ENCODE data around the gene TBL1X. TPM values are rescaled to one million over a fixed set of nuclear protein-coding genes. Genes with fewer than 3 reads are reported as not detected.

Gene TBL1X
- total and polyA plus RNA-seq, 7 donors, result 2.0 to 17.6 (median 7.8) TPM

DNA sequence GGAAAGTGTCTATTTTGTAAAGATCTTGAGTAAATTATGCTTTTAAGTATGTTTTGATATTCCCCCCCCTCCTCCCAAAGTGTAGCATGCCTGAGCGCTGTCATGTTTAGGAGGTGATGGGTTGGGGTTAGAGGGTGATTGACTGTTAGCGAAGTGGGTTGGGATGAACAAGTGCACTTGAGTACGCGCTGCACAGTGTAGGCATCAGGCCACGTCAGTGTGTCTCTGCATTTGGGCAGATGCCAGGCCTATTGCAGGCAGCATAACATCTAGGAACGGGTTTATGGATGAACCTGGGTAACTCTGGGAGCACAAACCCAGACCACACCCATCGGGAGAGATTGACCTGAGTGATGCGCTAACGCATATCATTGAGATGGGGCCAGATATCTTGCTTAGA, 111.2 kb downstream of the TBL1X start:
- Histone ChIP-seq H3K4me1 (no peaks in the 10 kb centered on the region), H3K27me3 (ENCODE audit: insufficient read depth in 3 of 3, low read length in 2 of 3) (no peaks in the 10 kb centered on the region), H3K4me3 (no peak overlapping the region), H3K27ac (no peak overlapping the region), H3K36me3 (ENCODE audit: insufficient read depth in 1 of 2, low read depth in 1 of 2) (no peaks in the 10 kb centered on the region), H3K9me3 (no peaks in the 10 kb centered on the region)
- TF ChIP-seq CTCF (IDR thresholded peaks at IDR 0.05), result no peak
- 89 to 97% (median 92%) methylated on average over 9 of the region's 9 CpGs for WGBS, 3 donors
- ATAC-seq, result no peak
- DNase-seq, result no peak
- intact Hi-C loops (cut with DNase I), result no loop called here

- H3K4me3 ChIP-seq, result no peak overlapping the region
- 89 to 91% (median 90%) methylated on average over 9 of the region's 9 CpGs for WGBS, 3 donors
- intact Hi-C loops (cut with DNase I), result no loop called here
- DNase-seq (no peak), ATAC-seq (no peak)
- no peaks in the 10 kb centered on the region for H3K4me1 ChIP-seq
- no peaks in the 10 kb centered on the region for H3K27me3 ChIP-seq (ENCODE audit: insufficient read depth in 3 of 3, low read length in 2 of 3)
- no peak overlapping the region for H3K27ac ChIP-seq
- no peaks in the 10 kb centered on the region for H3K36me3 ChIP-seq (ENCODE audit: insufficient read depth in 1 of 2, low read depth in 1 of 2)
- no peaks in the 10 kb centered on the region for H3K9me3 ChIP-seq
- no peak for TF ChIP-seq CTCF (IDR thresholded peaks at IDR 0.05)
Observed at GRCh38 chrX:9577555-9577954, 112.7 kb downstream of the TBL1X start.

DNA sequence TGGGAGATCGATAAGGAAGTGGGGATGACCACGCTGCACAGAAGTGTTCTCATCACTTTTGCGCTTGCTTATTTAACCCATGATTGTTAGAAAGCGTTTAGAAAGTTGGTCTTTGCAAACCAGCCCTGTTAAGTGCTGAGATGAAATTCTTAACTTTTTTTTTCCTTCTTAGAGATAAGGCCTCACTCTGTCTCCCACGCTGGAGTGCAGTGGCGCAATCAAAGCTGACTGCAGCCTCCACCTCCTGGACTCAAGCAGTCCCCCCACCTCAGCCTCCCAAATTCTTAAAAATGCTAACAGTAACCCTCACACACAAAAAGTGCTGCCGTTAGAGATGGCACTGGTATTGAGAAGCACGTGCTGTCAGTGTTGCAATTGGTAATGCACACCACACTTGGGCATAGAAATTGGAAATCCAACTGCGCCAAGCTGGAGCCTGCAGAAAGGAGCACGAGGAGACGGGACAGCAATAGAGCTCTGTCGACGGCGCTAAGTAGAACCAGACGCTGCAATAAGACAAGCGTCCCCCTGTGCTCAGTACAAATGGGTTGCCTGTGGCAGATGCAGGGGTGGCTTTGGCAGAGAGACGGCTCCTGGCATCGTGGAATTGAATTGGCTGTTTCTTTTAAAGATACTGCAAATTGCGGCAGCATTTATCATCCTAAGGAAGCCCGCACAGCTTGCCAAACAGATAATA, 113.4 kb downstream of the TBL1X start:
- WGBS, 3 donors, result 70 to 77% (median 70%) methylated on average over 20 of the region's 20 CpGs
- no peaks in the 10 kb centered on the region for H3K36me3 ChIP-seq (ENCODE audit: insufficient read depth in 1 of 2, low read depth in 1 of 2)
- H3K4me1 ChIP-seq, result no peaks in the 10 kb centered on the region
- DNase-seq, result no peak
- H3K27me3 ChIP-seq (ENCODE audit: insufficient read depth in 3 of 3, low read length in 2 of 3), result no peaks in the 10 kb centered on the region
- TF ChIP-seq CTCF (IDR thresholded peaks at IDR 0.05), result no peak
- H3K4me3 ChIP-seq, result no peak overlapping the region
- H3K9me3 ChIP-seq, result no peaks in the 10 kb centered on the region
- no peak overlapping the region for H3K27ac ChIP-seq
- no peak for ATAC-seq
- intact Hi-C loops (cut with DNase I), result no loop called here

GRCh38 chrX:9581771-9582385, 117.0 kb downstream of the TBL1X start:
- H3K27me3 ChIP-seq (ENCODE audit: insufficient read depth in 3 of 3, low read length in 2 of 3), result no peaks in the 10 kb centered on the region
- intact Hi-C loops (cut with DNase I), result no loop called here
- DNase-seq (no peak), ATAC-seq (no peak)
- WGBS, 3 donors, result 14 to 56% (median 46%) methylated on average over 8 of the region's 8 CpGs
- no peak for TF ChIP-seq CTCF (IDR thresholded peaks at IDR 0.05)
- no peaks in the 10 kb centered on the region for H3K9me3 ChIP-seq
- no peaks in the 10 kb centered on the region for H3K36me3 ChIP-seq (ENCODE audit: insufficient read depth in 1 of 2, low read depth in 1 of 2)
- H3K4me1 ChIP-seq, result no peaks in the 10 kb centered on the region
- H3K27ac ChIP-seq, result no peak overlapping the region
- H3K4me3 ChIP-seq, result no peak overlapping the region
